C4-2B (cell line): ENCODE data around the gene TXK.

Experiments used
- CTCF ChIP-seq: fragments of 450-650 bp; conservative IDR thresholded peaks from 2 replicates; pipeline ENCODE4 v1.5.1; 2017; ENCODE audit warnings: mild to moderate bottlenecking
- ZFX ChIP-seq: fragments of 450-650 bp; IDR thresholded peaks from 2 replicates; pipeline ENCODE4 v1.6.1; 2017

- TF ChIP-seq CTCF (no peak), ZFX (no peak)
Measured at GRCh38 chr4:48069026-48069425, 65.0 kb downstream of the TXK start.
